ENCODE measurements around the gene NEK10.

The NEK10 gene

DNA sequence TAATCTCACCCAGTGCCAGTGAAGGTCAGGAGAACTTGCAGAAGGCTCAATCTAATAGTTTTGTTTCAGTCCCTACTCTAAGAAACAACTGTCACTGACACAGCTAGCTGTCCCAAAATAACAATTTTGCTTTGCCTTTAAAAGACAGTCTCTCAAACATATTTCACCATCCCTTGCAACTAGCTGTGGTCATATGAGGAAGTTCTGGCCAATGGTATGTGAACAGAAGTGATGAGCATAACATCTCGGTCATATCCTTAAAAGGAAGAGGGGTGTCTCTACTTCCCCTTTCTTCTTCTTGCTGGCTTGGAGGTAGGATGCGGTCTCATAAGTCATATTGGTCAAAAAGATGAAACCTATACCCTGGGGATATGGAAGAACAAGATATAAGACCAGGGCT lies 198.1 kb downstream of the NEK10 start:
- DNase-seq (ENCODE audit: low read depth): no peak

DNA sequence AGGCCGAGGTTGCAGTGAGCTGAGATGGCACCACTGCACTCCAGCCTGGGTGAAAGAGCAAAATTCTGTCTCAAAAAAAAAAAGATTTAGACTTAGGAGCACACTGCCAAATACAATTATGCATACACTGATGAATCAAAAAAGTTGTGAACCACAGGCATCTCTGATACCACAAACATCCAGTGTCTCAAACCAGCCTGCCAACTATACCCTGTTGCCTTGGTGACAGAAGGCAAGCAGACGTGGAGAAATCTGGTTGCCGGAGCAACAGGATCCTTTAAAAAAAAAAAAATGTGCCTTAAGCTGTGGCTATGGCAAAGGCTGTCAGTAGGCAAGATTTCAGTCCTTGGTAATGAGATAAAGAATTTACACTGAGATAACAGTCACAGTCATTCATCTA lies 202.3 kb downstream of the NEK10 start:
- DNase-seq (ENCODE audit: low read depth): peak; percentile 98

DNA sequence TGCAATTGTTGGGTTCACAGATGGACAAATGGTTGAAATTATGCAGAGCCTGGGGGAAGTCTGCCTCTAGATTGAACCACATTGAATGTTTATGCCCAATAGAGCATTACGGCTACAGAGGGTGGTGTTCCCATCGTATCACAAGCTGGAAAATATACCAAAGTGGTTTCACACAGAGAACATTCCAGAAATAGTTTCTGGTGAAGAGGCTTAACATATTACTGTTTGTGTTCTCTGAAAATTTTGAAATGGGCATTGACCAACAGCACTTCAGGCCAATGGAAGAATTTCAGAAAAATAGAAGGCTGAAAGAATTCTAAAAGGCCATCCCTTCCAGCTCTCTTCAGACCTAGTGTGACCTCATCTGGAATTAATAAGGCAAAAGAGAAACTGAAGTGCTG lies 203.9 kb downstream of the NEK10 start:
- peak; percentile 86 for DNase-seq (ENCODE audit: low read depth)

DNA sequence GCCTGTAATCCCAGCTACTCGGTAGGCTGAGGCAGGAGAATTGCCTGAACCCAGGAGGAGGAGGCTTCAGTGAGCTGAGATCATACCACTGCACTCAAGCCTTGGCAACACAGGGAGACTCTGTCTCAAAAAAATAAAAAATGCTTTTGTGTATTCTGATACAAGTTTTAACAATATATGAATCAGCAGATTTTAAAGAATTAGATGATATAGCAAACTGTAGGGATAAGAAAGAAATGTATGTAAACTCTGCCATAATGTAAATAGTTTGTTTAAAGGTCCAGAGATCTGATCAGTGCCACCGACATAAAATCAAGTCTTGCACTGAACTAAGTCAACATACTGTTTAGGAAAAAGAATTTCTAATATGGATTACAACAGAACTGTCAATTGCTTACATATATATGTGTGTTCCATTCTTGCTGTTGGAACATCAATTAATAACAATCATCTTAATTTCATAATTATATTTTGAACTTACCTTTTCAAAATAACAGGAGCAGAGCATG lies 208.3 kb downstream of the NEK10 start:
- no peak for DNase-seq (ENCODE audit: low read depth)

DNA sequence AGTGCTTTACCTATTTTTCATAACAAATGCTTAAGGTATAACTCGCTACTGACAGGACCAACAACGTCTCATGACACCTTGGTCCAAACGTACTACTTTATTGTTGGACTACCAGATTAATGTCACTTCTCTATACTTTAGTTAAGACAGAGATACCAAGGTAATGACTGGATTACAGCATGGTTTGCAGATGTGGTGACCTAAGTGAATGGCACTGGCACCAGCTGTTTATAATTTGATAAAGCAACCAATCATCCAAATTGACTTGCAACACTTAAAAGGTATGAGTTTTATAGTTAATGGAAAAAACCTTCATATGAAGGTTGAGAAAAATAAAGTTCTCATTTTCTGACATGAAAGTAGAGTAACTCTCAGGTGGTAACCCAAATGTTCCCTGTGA lies 209.0 kb downstream of the NEK10 start:
- DNase-seq (ENCODE audit: low read depth): no peak

DNA sequence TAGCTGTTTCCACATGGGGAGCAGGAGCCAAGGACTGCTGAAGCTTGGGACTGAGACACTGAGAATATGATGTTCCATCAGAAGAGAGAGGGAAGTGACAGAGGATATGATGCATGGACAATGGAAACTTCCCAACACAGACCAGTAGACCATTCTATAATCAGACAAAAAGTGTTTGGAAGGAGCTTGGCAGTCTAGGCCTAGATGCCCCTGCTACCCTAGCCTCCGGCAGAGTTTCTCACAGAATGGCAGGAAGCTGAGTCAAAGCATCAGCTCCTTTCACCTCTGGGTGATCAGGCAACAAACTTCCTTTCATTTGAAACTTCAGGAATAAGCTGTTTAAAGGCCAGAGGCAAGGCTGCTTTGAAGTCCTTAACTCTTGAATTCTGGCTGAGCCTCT lies 222.0 kb downstream of the NEK10 start:
- DNase-seq (ENCODE audit: low read depth): no peak

DNA sequence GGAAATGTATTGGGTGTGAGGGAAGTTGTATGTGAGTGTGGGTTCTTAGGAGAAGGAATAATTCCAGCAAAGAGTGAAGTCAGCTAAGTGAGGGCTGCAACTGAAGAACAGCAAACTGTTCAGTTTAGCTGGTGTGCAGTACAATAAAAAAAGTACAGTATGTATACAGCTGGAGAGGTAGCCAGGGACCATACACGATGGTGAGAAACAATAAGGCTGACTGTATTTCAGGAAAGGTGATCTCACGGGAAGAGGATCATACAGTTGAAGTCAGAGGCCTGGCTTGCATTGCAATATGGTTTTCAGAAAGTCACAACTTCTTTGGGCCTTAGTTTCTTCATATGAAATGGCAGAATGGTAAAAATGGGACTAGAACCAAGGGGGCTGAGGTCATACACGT lies 222.4 kb downstream of the NEK10 start:
- DNase-seq (ENCODE audit: low read depth): no peak

DNA sequence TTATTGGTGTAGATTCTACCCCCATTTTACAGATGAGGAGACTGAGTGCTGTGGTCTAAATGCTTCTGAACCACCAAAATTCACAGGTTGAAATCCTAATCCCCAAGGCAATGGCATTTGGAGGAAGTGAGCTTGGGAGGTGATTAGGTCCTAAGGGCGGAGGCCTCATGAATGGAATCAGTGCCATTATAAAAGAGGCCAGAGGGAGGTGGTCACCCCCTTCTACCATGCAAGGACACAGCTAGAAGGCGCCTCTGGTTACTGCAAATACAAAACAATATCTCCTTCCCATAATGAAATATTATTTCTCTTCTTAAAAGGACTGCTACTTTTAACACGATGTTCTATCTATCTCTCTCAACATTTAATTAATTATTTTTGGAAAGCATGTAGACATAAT lies 223.5 kb downstream of the NEK10 start:
- DNase-seq (ENCODE audit: low read depth): no peak

DNA sequence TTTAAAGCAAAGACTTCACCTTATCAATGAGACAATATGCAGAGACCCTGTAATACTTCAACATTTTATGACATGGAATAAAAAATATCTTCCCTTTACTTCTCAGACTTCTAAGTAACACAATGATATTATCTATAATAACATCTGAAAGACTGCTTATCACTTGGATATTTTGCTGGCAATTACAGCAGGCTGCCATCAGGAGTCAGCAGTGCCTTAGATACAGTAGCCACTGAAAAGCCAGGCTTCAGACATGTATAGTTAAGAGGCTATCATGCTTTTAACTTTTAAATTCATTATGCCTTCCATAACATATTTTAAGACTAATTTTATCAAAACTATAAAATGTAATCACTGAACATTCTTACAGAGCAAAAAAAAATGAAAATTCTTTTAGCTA lies 227.5 kb downstream of the NEK10 start:
- DNase-seq (ENCODE audit: low read depth): no peak

DNA sequence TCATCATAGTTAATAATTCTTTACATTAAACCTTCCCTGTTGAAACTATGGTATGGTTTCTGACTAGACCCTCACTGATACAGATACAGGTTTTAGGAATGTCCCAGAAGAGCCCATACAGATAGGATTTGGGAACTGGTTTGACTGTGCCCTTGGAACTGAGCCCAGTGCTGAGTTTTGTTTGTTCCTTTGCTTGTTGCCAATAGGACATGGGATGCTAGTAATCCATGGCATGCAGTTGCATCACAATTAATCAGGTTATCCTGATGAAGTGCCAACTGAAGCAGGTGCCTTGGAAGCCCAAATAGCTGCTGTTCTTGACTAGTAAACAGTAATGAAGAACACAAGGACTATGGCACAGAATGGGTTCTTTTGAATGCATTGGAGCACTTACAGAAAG lies 230.6 kb downstream of the NEK10 start:
- DNase-seq (ENCODE audit: low read depth): no peak

DNA sequence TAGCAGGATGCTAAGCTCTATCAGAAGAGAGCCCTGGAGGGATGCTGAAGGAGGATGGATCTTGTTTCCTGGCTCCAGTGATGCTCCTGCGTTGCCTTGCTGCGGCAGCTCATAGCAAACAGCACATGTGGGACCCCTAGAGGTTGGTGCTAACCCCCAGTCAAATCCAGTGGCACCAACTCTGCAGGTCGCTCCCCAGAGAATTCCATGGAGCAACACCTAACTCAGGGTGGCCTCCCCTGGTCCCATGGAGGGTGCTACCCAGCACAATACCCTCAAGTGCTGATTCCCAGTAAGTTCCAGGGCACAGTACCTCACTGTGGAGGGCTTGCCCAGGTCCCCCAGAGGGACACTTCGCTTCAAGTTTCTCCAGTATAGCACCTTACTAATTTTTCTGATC lies 231.2 kb downstream of the NEK10 start:
- DNase-seq (ENCODE audit: low read depth): no peak

DNA sequence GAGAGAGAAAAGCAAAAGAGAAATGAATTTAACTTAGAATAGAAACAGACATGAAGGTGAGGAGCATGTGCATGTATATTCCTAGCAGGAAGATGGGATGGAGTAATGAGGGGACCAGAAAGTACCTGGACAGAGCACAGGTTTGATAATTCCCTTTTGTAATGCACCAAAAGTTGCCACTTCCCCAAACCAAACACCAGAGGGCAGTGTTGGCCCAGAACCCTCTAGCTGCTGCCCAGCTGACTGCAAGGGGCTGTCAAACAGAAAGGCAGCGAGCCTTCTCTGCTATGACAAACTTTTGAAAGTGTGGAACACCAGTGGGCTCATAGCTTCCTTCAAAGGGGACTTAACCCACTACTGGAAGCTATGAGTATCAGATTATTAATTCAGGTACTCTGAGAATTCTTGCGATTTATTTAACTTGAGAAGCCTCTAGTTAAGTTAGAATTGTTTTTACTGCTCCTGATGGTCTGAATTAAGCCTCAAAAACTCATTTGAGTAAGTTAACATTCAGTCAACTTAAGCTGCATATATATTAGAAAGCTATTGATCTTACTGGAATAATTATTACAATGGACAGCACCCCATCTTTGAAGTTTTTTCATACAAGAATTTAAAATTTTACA lies 234.9 kb downstream of the NEK10 start:
- peak; percentile 40 for DNase-seq (ENCODE audit: low read depth)

DNA sequence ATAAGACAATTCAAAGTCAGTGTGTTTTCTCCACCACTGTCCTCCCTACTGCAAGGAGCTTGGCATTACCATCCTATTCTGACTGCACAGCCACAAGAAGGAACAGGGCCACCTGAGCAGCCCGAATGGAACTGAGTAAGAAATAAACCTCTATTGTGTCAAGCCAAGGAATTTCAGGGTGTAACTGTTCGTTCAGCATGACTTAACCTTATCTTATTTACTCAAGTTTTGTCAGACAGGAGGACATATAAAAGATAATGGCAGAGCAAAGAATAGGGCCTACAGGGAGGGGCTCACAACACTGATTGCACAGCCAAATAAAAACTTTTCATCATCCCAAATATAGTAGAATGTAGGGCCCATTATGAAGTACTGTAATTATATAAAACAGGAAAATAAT lies 236.1 kb downstream of the NEK10 start:
- DNase-seq (ENCODE audit: low read depth): no peak

DNA sequence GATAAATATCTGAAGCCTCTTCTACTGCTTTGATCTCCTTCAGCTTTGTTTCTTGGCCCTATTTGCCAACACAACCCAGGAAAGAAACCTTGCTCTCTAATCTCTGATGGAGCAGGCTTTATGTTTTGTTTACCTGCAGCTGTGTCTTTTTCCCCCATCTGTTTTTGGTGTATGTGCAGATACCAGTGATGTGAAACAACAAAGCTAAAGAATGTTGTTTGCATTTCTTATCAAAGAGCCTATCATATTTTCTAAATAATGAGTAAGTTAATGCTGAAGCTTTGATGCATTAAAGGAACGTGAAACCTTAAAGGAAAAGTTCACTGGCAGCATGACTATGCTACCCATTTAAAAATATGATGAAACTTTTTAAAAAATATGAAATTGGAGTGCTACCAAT lies 238.4 kb downstream of the NEK10 start:
- DNase-seq (ENCODE audit: low read depth): no peak

DNA sequence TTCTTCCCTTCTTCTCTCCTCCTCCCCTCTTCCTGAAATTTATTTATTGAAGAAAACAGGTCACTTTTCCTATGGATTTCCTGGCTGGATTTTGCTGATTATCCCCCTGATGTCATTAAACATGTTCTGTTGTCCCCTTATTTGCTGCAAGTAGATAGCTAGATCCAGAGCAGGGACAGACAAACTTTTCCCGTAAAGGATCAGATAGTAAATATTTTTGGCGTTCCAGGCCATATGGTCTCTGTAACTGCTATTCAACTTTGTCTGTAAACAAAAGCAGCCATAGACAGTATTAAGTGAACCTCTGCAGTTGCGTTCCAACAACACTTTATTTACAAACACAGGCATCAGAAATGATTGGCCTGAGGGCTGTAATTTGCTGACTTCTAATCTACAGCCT lies 241.3 kb downstream of the NEK10 start:
- DNase-seq (ENCODE audit: low read depth): no peak

DNA sequence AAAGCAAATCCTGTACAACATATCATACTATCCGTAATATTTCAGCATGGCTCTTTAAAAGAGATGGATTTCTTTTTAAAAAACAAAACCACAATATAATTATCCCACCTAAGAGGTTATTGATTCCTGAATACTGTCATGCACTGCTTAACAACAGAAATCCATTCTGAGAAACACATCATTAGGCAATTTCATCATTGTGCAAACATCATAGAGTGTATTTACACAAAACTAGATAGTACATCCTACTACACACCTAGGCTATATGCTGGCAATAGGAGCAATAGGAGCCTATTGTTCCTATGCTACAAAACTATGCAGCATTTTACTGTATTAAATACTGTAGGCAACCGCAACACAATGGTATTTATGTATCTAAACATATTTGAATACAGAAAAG lies 242.0 kb downstream of the NEK10 start:
- no peak for DNase-seq (ENCODE audit: low read depth)

DNA sequence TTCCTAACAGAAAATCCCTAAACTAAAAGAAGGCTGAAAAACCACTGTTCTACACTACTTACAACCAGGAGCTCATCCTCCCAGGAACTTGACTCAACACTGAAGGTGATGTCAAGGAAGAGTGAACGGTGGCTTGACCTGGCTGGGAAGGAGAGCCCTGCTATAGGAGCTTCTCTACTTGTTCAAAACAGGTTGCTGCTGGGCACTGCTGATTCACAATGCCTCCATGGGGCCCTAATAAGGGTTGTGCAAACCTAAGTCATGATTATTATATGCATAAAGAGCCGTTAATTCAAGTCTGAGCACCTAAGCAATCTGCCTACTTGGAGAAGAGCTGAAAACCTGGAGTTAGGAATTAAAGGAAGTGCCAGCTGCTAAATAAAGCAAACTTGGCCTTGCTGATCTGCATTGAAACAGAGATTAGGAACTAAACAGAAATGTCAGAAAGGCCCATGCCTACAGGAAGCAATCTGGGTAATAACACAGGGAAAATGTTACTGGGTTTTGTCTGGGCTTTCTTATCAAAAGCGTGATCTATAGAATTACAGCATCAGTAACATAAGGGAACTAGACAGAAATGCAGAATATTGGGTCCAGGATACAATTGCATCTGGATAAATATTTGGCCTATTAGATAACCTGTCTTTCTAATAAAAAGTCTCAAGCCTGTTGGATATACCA lies 243.2 kb downstream of the NEK10 start:
- no peak for DNase-seq (ENCODE audit: low read depth)

DNA sequence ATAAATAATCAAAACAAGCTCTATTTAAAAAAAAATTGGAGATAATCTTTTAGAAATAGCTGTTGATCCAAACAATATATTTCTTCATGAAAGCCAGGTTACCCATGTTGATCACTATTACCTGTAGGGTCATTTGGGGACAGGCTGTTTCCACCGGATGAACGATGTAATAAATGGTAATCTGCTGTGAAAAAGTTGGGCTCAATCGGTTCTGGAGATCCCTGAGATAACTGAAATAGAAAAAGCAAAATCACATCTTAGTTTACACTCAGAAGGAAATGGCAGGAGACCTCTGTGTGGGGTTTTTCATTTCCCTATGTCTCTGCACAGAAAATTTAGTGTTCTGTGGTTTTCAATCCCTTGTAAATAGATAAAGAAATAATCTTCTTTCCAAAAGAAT lies 249.5 kb downstream of the NEK10 start:
- no peak for DNase-seq (ENCODE audit: low read depth)

DNA sequence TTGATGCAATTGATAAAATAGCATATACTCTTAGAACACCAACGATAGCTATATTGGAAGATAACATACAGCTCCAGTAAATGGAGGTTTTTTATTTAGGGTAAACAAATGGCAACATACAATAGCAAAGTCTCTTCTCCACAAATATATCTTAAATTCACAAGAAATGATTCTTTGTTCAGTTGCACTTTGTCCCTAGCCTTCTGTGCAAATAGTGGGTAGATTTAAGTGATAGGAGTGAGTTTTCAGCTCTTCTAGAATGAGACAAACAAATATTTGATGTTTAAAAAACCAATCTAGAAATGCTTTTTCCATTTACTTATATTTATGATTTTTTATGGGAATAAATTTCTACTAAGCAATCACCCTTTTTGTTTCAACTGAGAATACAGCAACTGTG lies 253.8 kb downstream of the NEK10 start:
- DNase-seq (ENCODE audit: low read depth): no peak

DNA sequence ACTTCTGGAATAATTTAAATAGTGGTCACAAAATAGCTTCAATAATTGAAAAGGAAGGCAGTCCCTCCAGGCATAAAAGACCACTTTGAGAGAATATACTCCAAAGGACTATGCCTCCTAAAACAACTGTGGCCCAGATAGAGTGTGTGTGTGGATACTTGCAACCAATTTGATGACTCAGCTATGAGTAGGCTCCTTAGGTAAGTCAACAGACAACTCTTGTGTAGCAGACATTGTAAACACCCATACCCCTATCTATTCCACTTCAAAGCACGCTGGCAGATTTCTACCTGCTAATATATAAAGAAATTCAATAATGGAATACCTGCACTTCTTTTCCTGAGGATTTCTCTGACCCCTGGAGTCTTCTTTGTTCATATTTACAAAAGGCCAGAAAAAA lies 254.5 kb downstream of the NEK10 start:
- no peak for DNase-seq (ENCODE audit: low read depth)

DNA sequence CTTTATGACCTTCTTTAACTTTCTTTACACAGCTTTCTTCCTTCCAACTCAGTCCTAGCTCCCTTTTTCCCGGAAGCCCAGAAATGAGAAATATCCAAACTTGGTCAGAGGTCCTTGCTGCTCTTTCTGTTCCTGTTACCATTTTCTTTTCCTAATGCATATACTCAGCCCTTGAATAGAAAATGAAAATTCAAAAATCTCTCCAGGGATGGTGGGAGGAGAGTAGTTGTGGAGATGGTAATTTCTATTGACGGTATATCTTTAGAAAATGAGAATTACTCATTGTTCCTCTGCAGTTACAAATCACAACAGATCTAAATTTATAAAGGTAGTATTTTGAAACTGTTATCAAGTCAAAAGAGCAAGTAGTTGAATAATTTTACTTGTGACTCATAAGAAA lies 255.1 kb downstream of the NEK10 start:
- no peak for DNase-seq (ENCODE audit: low read depth)

DNA sequence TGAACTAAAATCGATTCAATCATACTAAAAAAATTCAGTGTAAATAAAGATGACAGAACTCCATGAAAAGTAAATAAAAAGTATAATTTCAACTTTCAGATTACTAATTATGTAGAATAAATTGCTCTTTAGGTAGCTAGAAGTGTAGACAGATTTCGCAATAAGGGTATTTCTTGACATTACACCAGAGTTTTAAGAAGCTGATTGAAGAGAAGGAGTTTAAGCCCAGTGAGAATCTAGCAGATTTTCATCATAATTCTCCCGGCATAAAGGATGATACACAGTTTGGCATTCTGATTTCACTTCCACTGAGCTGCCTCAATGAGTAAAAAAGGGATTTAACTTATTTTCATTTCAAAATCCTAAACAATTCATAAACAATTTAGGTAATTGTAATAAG lies 259.2 kb downstream of the NEK10 start:
- no peak for DNase-seq (ENCODE audit: low read depth)

DNA sequence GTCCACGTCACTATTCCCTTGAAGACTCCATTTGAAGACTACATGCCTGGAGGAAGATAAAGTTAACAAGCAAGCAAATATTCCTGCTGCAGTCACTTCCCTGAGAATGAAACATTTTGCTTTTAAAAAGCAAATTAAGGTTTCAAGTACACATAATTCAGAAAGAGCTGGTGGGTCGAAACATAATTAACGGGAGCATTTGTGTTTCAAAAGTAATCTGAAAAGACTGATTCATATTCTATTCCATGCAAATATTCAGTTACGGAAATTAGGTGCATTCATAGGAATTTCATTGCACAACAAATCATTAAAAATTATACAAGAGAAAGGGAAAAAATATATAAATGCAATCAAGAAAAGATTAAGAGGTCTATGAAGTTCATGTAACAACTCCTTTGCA lies 260.9 kb downstream of the NEK10 start:
- DNase-seq (ENCODE audit: low read depth): no peak

DNA sequence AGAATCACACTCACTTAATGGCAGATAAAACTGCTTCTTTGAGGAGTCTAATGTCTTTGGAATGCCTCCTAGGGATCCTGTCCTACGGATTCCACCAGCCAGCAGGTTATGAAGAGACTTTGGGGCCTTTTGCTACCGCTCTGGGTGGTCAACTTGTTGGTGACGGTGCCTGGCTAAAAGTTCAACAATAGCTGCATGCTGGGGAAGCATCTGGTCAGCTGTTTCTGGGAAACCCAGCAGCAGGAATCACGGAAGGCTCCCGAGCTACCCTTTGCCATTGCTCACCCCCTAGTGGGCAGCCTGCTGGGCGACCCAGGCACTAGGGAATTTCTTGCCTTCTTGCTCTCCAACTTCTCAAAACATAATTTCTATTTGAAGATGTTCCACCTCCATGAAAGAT lies 263.3 kb downstream of the NEK10 start:
- DNase-seq (ENCODE audit: low read depth): no peak

Data from GM04504 (cell line).